ENCODE measurements around the gene TMC7. TPM values are rescaled to one million over a fixed set of nuclear protein-coding genes. Genes with fewer than 3 reads are reported as not detected.

The TMC7 gene
- total and polyA plus RNA-seq, 2 of the 13 experiments (the other 11 are each of a cell fraction or from before 2014, with no cell fraction given): 1.2 to 5.1 TPM

DNA sequence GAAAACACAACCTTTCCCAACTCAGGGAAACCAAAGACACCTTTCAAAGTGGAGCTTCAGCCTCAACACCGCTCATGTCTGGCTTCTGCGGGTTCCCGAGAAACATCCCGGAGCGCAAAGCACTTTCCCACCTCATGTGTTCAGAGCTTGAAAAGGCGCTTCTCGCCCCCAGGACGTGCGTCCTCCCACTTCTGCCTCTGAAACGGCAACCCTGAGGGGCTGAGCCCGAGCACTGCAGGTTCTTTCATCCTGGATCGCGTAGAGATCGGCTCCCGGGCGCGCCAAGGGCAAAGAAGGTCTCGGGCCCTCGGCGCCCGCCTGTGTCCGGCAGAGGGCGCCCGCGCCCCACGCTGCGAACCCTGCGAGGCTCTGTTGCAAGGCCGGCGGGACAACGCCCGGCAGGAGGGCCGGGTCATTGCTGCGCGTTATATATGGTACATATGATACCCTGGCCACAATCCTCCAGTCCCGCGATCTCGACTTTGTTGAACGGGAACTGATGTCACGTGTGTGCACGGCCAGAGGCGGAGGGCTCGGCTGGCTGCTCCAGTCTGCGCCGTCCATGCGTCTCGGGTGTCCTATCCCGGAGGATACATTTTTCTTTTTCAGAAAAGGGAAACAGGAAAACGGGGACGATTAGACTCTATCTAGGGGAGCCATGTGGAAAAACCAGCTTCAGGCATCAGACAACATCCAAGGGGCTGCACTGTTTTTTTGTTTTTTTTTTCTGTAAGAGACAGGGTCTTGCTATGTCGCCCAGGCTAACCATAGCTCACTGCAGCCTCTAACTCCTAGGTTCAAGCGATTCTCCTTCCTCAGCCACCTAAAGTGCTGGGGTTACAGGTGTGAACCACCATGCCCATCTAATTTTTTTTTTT lies 102.8 kb downstream of the TMC7 start (continued):
- no peak for TF ChIP-seq ZNF484 (CRISPR knock-in tag; IDR thresholded peaks at IDR 0.05; ENCODE audit: borderline replicate concordance, low read depth)
- peak; percentile 37; the same call in 1 of the 2 replicates for TF ChIP-seq ZNF335 (CRISPR knock-in tag; IDR thresholded peaks at IDR 0.05)
- peak; percentile 37; the same call in 1 of the 2 replicates for TF ChIP-seq HHEX (CRISPR knock-in tag; IDR thresholded peaks at IDR 0.05)
- TF ChIP-seq SKI (IDR thresholded peaks at IDR 0.05; ENCODE audit: partially characterized antibody): peak; percentile 89
- no peak for TF ChIP-seq ZNF382 (CRISPR knock-in tag; IDR thresholded peaks at IDR 0.05; ENCODE audit: borderline replicate concordance)
- no peak for TF ChIP-seq NCOA1 (CRISPR knock-in tag; IDR thresholded peaks at IDR 0.05)
- TF ChIP-seq, protein P1, sequence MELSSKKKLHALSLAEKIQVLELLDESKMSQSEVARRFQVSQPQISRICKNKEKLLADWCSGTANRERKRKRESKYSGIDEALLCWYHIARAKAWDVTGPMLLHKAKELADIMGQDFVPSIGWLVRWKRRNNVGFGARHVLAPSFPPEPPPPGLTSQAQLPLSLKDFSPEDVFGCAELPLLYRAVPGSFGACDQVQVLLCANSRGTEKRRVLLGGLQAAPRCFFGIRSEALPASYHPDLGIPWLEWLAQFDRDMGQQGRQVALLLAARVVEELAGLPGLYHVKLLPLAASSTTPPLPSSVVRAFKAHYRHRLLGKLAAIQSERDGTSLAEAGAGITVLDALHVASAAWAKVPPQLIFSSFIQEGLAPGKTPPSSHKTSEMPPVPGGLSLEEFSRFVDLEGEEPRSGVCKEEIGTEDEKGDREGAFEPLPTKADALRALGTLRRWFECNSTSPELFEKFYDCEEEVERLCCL (CRISPR knock-in tag; IDR thresholded peaks at IDR 0.05; ENCODE audit: borderline replicate concordance): no peak
- TF ChIP-seq ZNF569 (CRISPR knock-in tag; IDR thresholded peaks at IDR 0.05; ENCODE audit: borderline replicate concordance): no peak
- peak; percentile 67; the same call in 1 of the 2 replicates for TF ChIP-seq ZNF224 (CRISPR knock-in tag; IDR thresholded peaks at IDR 0.05)
- peak; percentile 93 for TF ChIP-seq ZBTB20 (CRISPR knock-in tag; IDR thresholded peaks at IDR 0.05; ENCODE audit: borderline replicate concordance, low read depth)
- no peak for TF ChIP-seq FOXP1 (IDR thresholded peaks at IDR 0.05)
- peak; percentile 11; the same call in 1 of the 2 replicates for TF ChIP-seq FOXP1 (CRISPR knock-in tag; IDR thresholded peaks at IDR 0.05)
- TF ChIP-seq, protein P2, sequence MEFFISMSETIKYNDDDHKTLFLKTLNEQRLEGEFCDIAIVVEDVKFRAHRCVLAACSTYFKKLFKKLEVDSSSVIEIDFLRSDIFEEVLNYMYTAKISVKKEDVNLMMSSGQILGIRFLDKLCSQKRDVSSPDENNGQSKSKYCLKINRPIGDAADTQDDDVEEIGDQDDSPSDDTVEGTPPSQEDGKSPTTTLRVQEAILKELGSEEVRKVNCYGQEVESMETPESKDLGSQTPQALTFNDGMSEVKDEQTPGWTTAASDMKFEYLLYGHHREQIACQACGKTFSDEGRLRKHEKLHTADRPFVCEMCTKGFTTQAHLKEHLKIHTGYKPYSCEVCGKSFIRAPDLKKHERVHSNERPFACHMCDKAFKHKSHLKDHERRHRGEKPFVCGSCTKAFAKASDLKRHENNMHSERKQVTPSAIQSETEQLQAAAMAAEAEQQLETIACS (CRISPR knock-in tag; IDR thresholded peaks at IDR 0.05): no peak; the same call in 1 of the 2 replicates
- TF ChIP-seq STAT5B (CRISPR knock-in tag; IDR thresholded peaks at IDR 0.05): no peak
- TF ChIP-seq, protein P3, sequence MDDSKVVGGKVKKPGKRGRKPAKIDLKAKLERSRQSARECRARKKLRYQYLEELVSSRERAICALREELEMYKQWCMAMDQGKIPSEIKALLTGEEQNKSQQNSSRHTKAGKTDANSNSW (CRISPR knock-in tag; IDR thresholded peaks at IDR 0.05; ENCODE audit: borderline replicate concordance): no peak
- no peak for TF ChIP-seq PHB2 (IDR thresholded peaks at IDR 0.05; ENCODE audit: partially characterized antibody)
- TF ChIP-seq ZNF781 (CRISPR knock-in tag; IDR thresholded peaks at IDR 0.05; ENCODE audit: borderline replicate concordance, not compliant biosample characterization): no peak
- TF ChIP-seq, protein P4, sequence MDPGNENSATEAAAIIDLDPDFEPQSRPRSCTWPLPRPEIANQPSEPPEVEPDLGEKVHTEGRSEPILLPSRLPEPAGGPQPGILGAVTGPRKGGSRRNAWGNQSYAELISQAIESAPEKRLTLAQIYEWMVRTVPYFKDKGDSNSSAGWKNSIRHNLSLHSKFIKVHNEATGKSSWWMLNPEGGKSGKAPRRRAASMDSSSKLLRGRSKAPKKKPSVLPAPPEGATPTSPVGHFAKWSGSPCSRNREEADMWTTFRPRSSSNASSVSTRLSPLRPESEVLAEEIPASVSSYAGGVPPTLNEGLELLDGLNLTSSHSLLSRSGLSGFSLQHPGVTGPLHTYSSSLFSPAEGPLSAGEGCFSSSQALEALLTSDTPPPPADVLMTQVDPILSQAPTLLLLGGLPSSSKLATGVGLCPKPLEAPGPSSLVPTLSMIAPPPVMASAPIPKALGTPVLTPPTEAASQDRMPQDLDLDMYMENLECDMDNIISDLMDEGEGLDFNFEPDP (CRISPR knock-in tag; conservative IDR thresholded peaks at IDR 0.05): no peak
- TF ChIP-seq, protein P5, sequence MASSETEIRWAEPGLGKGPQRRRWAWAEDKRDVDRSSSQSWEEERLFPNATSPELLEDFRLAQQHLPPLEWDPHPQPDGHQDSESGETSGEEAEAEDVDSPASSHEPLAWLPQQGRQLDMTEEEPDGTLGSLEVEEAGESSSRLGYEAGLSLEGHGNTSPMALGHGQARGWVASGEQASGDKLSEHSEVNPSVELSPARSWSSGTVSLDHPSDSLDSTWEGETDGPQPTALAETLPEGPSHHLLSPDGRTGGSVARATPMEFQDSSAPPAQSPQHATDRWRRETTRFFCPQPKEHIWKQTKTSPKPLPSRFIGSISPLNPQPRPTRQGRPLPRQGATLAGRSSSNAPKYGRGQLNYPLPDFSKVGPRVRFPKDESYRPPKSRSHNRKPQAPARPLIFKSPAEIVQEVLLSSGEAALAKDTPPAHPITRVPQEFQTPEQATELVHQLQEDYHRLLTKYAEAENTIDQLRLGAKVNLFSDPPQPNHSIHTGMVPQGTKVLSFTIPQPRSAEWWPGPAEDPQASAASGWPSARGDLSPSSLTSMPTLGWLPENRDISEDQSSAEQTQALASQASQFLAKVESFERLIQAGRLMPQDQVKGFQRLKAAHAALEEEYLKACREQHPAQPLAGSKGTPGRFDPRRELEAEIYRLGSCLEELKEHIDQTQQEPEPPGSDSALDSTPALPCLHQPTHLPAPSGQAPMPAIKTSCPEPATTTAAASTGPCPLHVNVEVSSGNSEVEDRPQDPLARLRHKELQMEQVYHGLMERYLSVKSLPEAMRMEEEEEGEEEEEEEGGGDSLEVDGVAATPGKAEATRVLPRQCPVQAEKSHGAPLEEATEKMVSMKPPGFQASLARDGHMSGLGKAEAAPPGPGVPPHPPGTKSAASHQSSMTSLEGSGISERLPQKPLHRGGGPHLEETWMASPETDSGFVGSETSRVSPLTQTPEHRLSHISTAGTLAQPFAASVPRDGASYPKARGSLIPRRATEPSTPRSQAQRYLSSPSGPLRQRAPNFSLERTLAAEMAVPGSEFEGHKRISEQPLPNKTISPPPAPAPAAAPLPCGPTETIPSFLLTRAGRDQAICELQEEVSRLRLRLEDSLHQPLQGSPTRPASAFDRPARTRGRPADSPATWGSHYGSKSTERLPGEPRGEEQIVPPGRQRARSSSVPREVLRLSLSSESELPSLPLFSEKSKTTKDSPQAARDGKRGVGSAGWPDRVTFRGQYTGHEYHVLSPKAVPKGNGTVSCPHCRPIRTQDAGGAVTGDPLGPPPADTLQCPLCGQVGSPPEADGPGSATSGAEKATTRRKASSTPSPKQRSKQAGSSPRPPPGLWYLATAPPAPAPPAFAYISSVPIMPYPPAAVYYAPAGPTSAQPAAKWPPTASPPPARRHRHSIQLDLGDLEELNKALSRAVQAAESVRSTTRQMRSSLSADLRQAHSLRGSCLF (CRISPR knock-in tag; IDR thresholded peaks at IDR 0.05; ENCODE audit: borderline replicate concordance): peak; percentile 87; the same call in 1 of the 2 replicates
- TF ChIP-seq MAFG (CRISPR knock-in tag; IDR thresholded peaks at IDR 0.05): no peak
